AG09309 (cell line): Measurements from ENCODE around the gene NAALADL2.

Source experiments
- DNase-seq: peaks from one replicate; pipeline ENCODE4 v3.0.0-alpha.2; 2010; ENCODE audit warnings: low read depth
- H3K4me3 ChIP-seq: 2 replicates; pipeline ENCODE4 v1.5.1; 2011; ENCODE audit warnings: mild to moderate bottlenecking, low read depth, low read length, moderate library complexity; ENCODE audit not compliant: control insufficient read depth
- TF ChIP-seq, protein P1 (sequence below): IDR thresholded peaks from 2 replicates; pipeline ENCODE4 v1.5.1; 2011; ENCODE audit warnings: mild to moderate bottlenecking, low read depth, low read length, inconsistent platforms; ENCODE audit not compliant: insufficient read depth, control insufficient read depth; ENCODE audit errors: missing control alignments

Gene NAALADL2

DNA sequence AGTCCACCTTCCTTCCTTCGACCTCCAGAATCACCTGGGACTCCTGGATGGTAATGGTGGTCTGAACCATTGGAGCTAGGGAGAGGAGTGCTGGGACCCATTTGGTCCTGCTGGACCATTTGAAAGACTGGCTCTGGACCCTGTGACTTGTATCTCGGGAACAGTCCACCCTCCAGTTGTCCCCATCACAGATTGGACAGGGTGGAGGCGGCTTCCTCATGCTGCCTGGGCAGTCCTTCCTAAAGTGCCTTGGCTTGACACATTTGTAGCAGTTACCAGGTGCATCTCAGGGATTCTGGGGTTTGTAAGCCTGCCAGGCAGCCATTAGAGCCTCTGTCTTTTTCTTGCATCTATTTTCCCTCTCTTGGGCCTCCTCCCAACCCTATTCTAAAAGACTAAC, 758.1 kb downstream of the NAALADL2 start:
- H3K4me3 ChIP-seq: no peak overlapping the region
- TF ChIP-seq, protein P1, sequence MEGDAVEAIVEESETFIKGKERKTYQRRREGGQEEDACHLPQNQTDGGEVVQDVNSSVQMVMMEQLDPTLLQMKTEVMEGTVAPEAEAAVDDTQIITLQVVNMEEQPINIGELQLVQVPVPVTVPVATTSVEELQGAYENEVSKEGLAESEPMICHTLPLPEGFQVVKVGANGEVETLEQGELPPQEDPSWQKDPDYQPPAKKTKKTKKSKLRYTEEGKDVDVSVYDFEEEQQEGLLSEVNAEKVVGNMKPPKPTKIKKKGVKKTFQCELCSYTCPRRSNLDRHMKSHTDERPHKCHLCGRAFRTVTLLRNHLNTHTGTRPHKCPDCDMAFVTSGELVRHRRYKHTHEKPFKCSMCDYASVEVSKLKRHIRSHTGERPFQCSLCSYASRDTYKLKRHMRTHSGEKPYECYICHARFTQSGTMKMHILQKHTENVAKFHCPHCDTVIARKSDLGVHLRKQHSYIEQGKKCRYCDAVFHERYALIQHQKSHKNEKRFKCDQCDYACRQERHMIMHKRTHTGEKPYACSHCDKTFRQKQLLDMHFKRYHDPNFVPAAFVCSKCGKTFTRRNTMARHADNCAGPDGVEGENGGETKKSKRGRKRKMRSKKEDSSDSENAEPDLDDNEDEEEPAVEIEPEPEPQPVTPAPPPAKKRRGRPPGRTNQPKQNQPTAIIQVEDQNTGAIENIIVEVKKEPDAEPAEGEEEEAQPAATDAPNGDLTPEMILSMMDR: no peak
- DNase-seq: no peak

DNA sequence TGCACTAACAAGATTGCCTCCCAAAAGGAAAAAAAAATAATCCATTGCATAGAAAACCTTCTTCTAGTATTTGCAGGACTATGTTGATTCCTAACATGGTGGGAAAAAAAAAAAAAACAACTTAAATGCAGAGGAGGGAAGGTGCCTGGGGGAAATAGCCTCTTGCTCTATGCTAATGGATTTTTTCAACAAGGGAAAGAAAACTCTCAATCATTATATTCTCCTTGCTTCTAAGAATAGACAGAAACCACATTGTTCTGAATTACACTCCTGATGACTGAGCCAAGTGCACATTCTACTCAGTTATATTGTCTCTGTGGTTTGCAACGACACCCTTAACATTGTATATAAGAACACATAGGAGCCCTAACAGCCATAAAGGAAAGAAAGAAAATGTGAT, 760.2 kb downstream of the NAALADL2 start:
- no peak for DNase-seq
- no peak overlapping the region for H3K4me3 ChIP-seq
- TF ChIP-seq, protein P1: no peak

DNA sequence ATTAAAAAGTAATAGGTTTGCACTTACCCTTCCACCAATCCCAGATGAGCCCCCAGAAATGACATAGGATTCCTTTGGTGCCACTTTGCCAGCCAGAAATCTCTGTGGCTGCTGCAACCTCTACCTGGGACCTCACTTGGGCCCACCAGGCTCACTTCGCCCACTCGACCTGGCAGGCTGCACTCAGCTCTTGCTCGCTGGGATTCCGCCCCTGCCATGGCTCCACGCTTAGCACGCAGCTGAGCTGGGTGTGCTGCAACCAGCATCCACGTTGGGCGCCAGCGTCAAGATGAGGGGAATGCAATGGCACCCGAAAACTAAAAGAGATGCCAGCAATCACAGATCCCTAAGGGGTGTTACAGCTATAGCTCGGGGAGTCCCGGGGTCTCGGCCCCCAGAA, 761.0 kb downstream of the NAALADL2 start:
- H3K4me3 ChIP-seq: no peak overlapping the region
- no peak for DNase-seq
- TF ChIP-seq, protein P1: no peak

DNA sequence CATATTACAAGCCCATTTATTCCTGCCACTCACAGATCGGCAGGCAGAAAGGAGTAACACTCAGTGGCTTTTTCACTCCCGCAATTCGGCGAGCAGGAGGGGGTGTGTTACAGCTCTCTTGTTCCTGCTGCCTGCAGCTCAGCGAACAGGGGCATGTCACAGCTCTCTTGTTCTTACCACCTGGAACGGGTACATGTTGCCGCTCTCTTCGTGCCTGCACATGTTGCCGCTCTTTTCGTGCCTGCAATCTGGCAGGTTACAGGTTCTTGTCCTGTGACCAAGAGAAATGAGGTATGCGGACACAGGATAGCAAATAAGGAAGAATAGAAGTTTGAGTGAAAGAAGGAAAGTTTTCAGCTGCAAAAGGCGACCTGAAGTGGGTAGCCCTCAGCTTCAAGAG, 761.4 kb downstream of the NAALADL2 start:
- TF ChIP-seq, protein P1: no peak
- H3K4me3 ChIP-seq: no peak overlapping the region
- no peak for DNase-seq

DNA sequence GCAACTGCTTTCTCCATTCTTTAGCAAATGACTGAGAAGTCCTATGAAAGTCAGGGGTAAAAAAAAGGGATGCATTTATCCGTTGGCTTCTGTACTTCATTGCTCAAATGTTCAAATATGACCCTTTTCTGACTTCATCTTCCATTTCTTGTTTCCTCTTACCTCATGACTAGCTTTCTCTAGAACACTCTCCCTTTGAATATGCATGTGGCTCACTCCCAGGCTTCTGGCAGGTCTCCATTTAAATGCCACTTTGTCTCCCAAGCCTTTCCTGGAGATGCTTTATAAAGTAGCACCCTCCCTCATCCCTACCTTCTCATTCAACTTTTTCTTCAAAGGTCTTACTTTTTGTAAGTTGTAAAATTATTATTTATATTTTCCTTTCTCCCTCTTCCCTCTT, 781.8 kb downstream of the NAALADL2 start:
- H3K4me3 ChIP-seq: no peak overlapping the region
- DNase-seq: no peak
- TF ChIP-seq, protein P1: no peak

DNA sequence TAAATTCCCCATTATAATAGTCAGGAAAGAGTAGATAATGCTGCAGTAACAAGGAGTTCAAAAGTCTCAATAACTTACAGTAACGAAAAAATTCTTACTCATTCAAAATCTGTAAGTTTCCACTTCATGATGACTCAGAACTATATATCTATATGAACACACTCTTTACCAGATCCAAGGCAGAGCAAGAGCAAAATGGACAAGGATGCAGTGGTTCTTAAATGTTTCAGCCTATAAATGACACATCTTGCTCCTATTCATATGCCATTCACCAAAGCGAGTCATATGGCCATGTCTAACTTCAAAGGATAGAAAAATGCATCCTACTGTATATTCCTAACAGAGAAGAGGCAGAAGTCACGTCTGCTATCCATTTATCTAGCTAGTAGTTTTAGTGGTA, 787.7 kb downstream of the NAALADL2 start:
- no peak for DNase-seq
- TF ChIP-seq, protein P1: no peak
- H3K4me3 ChIP-seq: no peak overlapping the region

DNA sequence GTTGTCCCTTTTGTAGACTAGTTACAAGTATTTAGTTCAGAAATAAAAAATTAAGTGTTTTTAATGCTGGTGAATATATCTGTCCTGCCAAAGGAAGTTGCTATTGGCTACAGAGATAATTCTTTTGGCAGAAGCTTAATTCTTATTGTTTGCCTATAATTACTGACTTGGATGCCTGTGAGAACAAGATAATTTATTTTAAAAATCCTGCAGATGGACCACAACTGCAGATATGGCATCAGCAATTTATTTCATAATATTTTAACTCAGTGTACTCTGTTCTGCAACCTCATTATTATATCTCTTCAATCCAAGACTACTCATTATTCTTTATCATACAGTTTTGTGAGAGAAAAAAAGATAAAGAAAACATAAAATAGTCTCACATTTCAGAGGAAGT, 789.8 kb downstream of the NAALADL2 start:
- no peak for DNase-seq
- no peak overlapping the region for H3K4me3 ChIP-seq
- TF ChIP-seq, protein P1: no peak
